SK-N-SH (cell line): ENCODE measurements around the gene PPP1R16B. TPM values are rescaled to one million over a fixed set of nuclear protein-coding genes. Genes with fewer than 3 reads are reported as not detected.

Experiments used
- CTCF ChIA-PET: fragments of 300-600, 350-600 bp; formaldehyde crosslinking; extraction: SDS; loops from one replicate; lab custom pipeline; 2021; lab: Yijun Ruan, JAX
- POLR2A ChIA-PET: fragments of 350-600 bp; sonication (Branson Sonifier 250); formaldehyde crosslinking; extraction: SDS; loops from one replicate; lab custom pipeline; 2020; ENCODE audit warnings: antibody characterized with exemption, inconsistent platforms; lab: Yijun Ruan, JAX
- DNase-seq: peaks from one replicate; pipeline ENCODE4 v3.0.0; 2012
- H2AFZ ChIP-seq: fragments of 200-600 bp; sonication (generic); 2 replicates; pipeline ENCODE4 v1.8.1; 2016; ENCODE audit warnings: antibody characterized with exemption, mild to moderate bottlenecking, low read depth
- H3F3A ChIP-seq: fragments of 200-600 bp; sonication (generic); replicated peaks from 2 replicates; pipeline ENCODE3; 2016; ENCODE audit warnings: antibody characterized with exemption, mild to moderate bottlenecking; ENCODE audit not compliant: insufficient read depth
- H3K27ac ChIP-seq, 2 experiments: fragments of 200-500 bp in 1 of 2; fragments of 200-600 bp in 1 of 2; sonication (Bioruptor generic) in 1 of 2; sonication (generic), shearing (Covaris generic) in 1 of 2; 2 replicates each; pipeline versions ENCODE4 v1.5.1 to v1.6.1; 2014 to 2016; ENCODE audit warnings: low read depth in 2 of 2, inconsistent platforms in 1 of 2, low read length in 1 of 2, mild to moderate bottlenecking in 1 of 2, mixed read lengths in 1 of 2
- H3K27me3 ChIP-seq: fragments of 200-600 bp; sonication (generic), shearing (Covaris generic); 2 replicates; pipeline ENCODE4 v1.6.1; 2016; ENCODE audit warnings: mixed run types; ENCODE audit not compliant: insufficient read depth
- H3K36me3 ChIP-seq, 2 experiments: fragments of 200-500 bp in 1 of 2; fragments of 200-600 bp in 1 of 2; sonication (Bioruptor generic) in 1 of 2; sonication (generic) in 1 of 2; replicated peaks in 1 of 2; 2 replicates each; pipeline versions ENCODE3 to v1.5.1; 2014 to 2016; ENCODE audit warnings: low read length in 1 of 2, mild to moderate bottlenecking in 1 of 2; ENCODE audit not compliant: insufficient read depth in 2 of 2, control insufficient read depth in 1 of 2
- H3K4me1 ChIP-seq, 2 experiments: fragments of 200-500 bp in 1 of 2; fragments of 200-600 bp in 1 of 2; sonication (Bioruptor generic) in 1 of 2; sonication (generic), shearing (Covaris generic) in 1 of 2; 2 replicates each; pipeline versions ENCODE4 v1.5.1 to v1.6.1; 2014 to 2016; ENCODE audit warnings: low read depth in 1 of 2, low read length in 1 of 2, mixed run types in 1 of 2; ENCODE audit not compliant: insufficient read depth in 2 of 2, control insufficient read depth in 1 of 2
- H3K4me2 ChIP-seq: fragments of 200-600 bp; sonication (generic), shearing (Covaris generic); 2 replicates; pipeline ENCODE4 v1.6.1; 2017; ENCODE audit warnings: mixed run types
- H3K4me3 ChIP-seq, 2 experiments: fragments of 200-500 bp in 1 of 2; fragments of 200-600 bp in 1 of 2; sonication (Bioruptor generic) in 1 of 2; sonication (generic), shearing (Covaris generic) in 1 of 2; 2 replicates each; pipeline versions ENCODE4 v1.5.1 to v1.8.1; 2014 to 2016; ENCODE audit warnings: low read depth in 2 of 2, inconsistent platforms in 1 of 2, low read length in 1 of 2, mild to moderate bottlenecking in 1 of 2, mixed read lengths in 1 of 2, moderate library complexity in 1 of 2
- H3K79me2 ChIP-seq: fragments of 200-600 bp; sonication (generic); 2 replicates; pipeline ENCODE4 v1.8.1; 2017; ENCODE audit warnings: mild to moderate bottlenecking; ENCODE audit not compliant: insufficient read depth
- H3K9ac ChIP-seq: fragments of 200-600 bp; sonication (generic); 2 replicates; pipeline ENCODE4 v1.6.1; 2017; ENCODE audit warnings: mixed run types
- H3K9me2 ChIP-seq: fragments of 200-600 bp; sonication (generic); 2 replicates; pipeline ENCODE4 v1.6.1; 2017; ENCODE audit warnings: mixed run types
- H3K9me3 ChIP-seq: fragments of 200-600 bp; sonication (generic); 2 replicates; pipeline ENCODE4 v1.6.1; 2017; ENCODE audit warnings: mixed run types, mild to moderate bottlenecking, moderate library complexity
- H4K20me1 ChIP-seq: fragments of 200-600 bp; sonication (generic); 2 replicates; pipeline ENCODE4 v1.6.1; 2017; ENCODE audit warnings: mild to moderate bottlenecking, mixed run types; ENCODE audit not compliant: insufficient read depth
- CHD2 ChIP-seq: fragments of 150-350 bp; IDR thresholded peaks from 2 replicates; pipeline ENCODE4 v1.6.1; 2018; ENCODE audit warnings: low read length; ENCODE audit not compliant: partially characterized antibody
- EP300 ChIP-seq, 2 experiments: IDR thresholded peaks; 2 replicates each; pipeline versions ENCODE4 v1.4.0 to v1.6.1; 2012; ENCODE audit warnings: borderline replicate concordance in 1 of 2, low read depth in 1 of 2, low read length in 1 of 2
- FOSL2 ChIP-seq: IDR thresholded peaks from 2 replicates; pipeline ENCODE4 v1.4.0; 2012; ENCODE audit warnings: low read depth, mild to moderate bottlenecking, moderate library complexity, borderline replicate concordance
- FOXM1 ChIP-seq: IDR thresholded peaks from 2 replicates; pipeline ENCODE4 v1.4.0; 2012; ENCODE audit warnings: low read depth, mild to moderate bottlenecking
- GATA2 ChIP-seq: sonication (generic); formaldehyde crosslinking; IDR thresholded peaks from 2 replicates; pipeline ENCODE4 v1.5.0; 2020; ENCODE audit warnings: mild to moderate bottlenecking, missing genetic modification reagents
- JUND ChIP-seq: IDR thresholded peaks from 2 replicates; pipeline ENCODE4 v1.4.0; 2012
- MEF2A ChIP-seq: IDR thresholded peaks from 2 replicates; pipeline ENCODE4 v1.4.0; 2012; ENCODE audit warnings: low read depth, borderline replicate concordance
- NRF1 ChIP-seq: IDR thresholded peaks from 2 replicates; pipeline ENCODE4 v1.6.1; 2012; ENCODE audit warnings: low read depth, mild to moderate bottlenecking, low read length
- RFX5 ChIP-seq: IDR thresholded peaks from 2 replicates; pipeline ENCODE4 v1.6.1; 2012; ENCODE audit warnings: mild to moderate bottlenecking, improper control_type of control experiment, low read length
- RXRA ChIP-seq: IDR thresholded peaks from 2 replicates; pipeline ENCODE4 v1.4.0; 2012; ENCODE audit warnings: low read depth, mild to moderate bottlenecking, borderline replicate concordance
- WGBS: methylation state at CpG from one replicate; pipeline ENCODE4 v1.1.6; 2017; ENCODE audit warnings: low lambda C conversion rate; 5-methylcytosine and 5-hydroxymethylcytosine counted together
- polyA plus RNA-seq, 3 experiments: library from polyadenylated mRNA; depleted of rRNA; stranded (reverse); fragments of >200 nt; gene quantifications; 2 replicates each; pipeline ENCODE4 v1.2.3, GENCODE V29; 2012
- TF ChIP-seq, protein P1 (sequence below): IDR thresholded peaks from 2 replicates; pipeline ENCODE4 v1.4.0; 2012; ENCODE audit warnings: low read depth
- TF ChIP-seq, protein P2 (sequence below): fragments of 200-600 bp; sonication (generic); IDR thresholded peaks from 2 replicates; pipeline ENCODE4 v1.6.1; 2017; ENCODE audit warnings: antibody characterized with exemption, mild to moderate bottlenecking, moderate library complexity
- TF ChIP-seq, protein P3 (sequence below): fragments of 150-350 bp; IDR thresholded peaks from 2 replicates; pipeline ENCODE4 v1.6.1; 2017; ENCODE audit warnings: antibody characterized with exemption, low read length, low read depth, borderline replicate concordance
- TF ChIP-seq, protein P4 (sequence below): IDR thresholded peaks from 2 replicates; pipeline ENCODE4; 2012

The PPP1R16B gene
- polyA plus RNA-seq, 1 of the 3 experiments (the other 2 are of a cell fraction), result 0.28 TPM

DNA sequence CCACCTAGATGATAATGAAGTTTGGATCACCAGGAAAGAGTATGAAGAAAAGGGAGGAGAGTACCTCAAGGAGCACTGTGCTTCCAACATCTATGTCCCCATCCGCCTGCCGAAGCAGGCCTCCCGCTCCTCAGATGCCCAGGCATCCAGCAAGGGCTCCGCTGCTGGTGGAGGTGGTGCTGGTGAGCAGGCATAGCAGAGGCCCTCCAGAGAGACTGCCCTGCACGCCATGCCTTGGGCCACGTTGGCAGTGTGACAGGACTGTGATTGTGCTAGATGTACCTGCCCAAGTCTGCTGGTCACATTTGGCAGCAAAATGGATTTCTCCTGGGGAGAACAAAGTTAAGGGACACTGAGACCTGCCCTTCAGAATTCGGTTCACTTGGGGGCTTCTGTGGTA is 33.9 kb upstream of the PPP1R16B start:
- TF ChIP-seq FOXM1 (no peak), MEF2A (no peak), RFX5 (no peak), NRF1 (no peak), FOSL2 (no peak)
- TF ChIP-seq, protein P1, sequence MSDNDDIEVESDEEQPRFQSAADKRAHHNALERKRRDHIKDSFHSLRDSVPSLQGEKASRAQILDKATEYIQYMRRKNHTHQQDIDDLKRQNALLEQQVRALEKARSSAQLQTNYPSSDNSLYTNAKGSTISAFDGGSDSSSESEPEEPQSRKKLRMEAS, result no peak
- TF ChIP-seq, protein P2, sequence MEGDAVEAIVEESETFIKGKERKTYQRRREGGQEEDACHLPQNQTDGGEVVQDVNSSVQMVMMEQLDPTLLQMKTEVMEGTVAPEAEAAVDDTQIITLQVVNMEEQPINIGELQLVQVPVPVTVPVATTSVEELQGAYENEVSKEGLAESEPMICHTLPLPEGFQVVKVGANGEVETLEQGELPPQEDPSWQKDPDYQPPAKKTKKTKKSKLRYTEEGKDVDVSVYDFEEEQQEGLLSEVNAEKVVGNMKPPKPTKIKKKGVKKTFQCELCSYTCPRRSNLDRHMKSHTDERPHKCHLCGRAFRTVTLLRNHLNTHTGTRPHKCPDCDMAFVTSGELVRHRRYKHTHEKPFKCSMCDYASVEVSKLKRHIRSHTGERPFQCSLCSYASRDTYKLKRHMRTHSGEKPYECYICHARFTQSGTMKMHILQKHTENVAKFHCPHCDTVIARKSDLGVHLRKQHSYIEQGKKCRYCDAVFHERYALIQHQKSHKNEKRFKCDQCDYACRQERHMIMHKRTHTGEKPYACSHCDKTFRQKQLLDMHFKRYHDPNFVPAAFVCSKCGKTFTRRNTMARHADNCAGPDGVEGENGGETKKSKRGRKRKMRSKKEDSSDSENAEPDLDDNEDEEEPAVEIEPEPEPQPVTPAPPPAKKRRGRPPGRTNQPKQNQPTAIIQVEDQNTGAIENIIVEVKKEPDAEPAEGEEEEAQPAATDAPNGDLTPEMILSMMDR, result no peak
- TF ChIP-seq, protein P3, sequence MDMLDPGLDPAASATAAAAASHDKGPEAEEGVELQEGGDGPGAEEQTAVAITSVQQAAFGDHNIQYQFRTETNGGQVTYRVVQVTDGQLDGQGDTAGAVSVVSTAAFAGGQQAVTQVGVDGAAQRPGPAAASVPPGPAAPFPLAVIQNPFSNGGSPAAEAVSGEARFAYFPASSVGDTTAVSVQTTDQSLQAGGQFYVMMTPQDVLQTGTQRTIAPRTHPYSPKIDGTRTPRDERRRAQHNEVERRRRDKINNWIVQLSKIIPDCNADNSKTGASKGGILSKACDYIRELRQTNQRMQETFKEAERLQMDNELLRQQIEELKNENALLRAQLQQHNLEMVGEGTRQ, result no peak
- TF ChIP-seq, protein P4, sequence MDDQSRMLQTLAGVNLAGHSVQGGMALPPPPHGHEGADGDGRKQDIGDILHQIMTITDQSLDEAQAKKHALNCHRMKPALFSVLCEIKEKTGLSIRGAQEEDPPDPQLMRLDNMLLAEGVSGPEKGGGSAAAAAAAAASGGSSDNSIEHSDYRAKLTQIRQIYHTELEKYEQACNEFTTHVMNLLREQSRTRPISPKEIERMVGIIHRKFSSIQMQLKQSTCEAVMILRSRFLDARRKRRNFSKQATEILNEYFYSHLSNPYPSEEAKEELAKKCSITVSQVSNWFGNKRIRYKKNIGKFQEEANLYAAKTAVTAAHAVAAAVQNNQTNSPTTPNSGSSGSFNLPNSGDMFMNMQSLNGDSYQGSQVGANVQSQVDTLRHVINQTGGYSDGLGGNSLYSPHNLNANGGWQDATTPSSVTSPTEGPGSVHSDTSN, result no peak
- TF ChIP-seq, all 33 proteins: peak for 0
- no peaks in the 10 kb centered on the region for H3F3A ChIP-seq

DNA sequence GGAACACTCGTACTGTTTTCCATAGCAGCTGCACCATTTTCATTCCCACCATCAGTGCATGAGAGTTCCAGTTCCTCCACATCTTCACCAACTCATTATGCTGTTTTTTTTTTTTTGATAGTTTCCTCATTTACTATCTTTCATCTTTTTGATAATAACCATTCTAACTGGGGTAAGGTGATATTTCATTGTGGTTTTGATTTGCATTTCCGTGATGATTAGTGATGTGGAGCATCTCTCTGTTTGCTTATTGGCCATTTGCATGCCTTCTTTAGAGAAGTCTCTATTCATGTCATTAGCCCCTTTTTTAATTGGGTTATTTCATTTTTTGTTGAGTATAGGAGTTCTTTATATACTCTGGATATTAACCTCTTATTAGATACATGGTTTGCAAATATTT is 31.3 kb upstream of the PPP1R16B start:
- Histone ChIP-seq H3K27ac (no peak overlapping the region), H3K9me2 (no peaks in the 10 kb centered on the region), H3K4me2 (no peak overlapping the region), H3K79me2 (no peaks in the 10 kb centered on the region), H4K20me1 (no peaks in the 10 kb centered on the region), H3K27me3 (no peaks in the 10 kb centered on the region), H3F3A (no peaks in the 10 kb centered on the region), H3K4me1 (no peaks in the 10 kb centered on the region), H3K9ac (no peak overlapping the region), H3K36me3 (peaks cover 27 to 45% of the 10 kb centered on the region in 2 experiments), H3K4me3 (no peak overlapping the region), H2AFZ (no peak overlapping the region), H3K9me3 (no peaks in the 10 kb centered on the region)
- DNase-seq, result no peak
- TF ChIP-seq EP300 (IDR thresholded peaks at IDR 0.05; ENCODE audit: borderline replicate concordance in 1 of 2, low read depth in 1 of 2, low read length in 1 of 2), result no peak
- TF ChIP-seq RXRA, result no peak
- TF ChIP-seq, protein P3, result no peak
- TF ChIP-seq GATA2 (CRISPR knock-in tag), result no peak
- TF ChIP-seq, protein P2, result no peak
- no peak for TF ChIP-seq CHD2
- no peak for TF ChIP-seq JUND
- CTCF ChIA-PET, result no interaction called here
- POLR2A ChIA-PET, result no interaction called here
- 86% methylated on average over 2 of the region's 2 CpGs for WGBS

More for the DNA sequence above, 33.9 kb upstream of the PPP1R16B start:
- Histone ChIP-seq H4K20me1 (no peaks in the 10 kb centered on the region), H3K9ac (no peak overlapping the region), H3K9me3 (no peaks in the 10 kb centered on the region), H3K79me2 (no peaks in the 10 kb centered on the region), H3K36me3 (peaks cover 35 to 70% of the 10 kb centered on the region in 2 experiments), H2AFZ (no peak overlapping the region), H3K27me3 (no peaks in the 10 kb centered on the region), H3K4me3 (no peak overlapping the region), H3K9me2 (no peaks in the 10 kb centered on the region), H3K4me1 (no peaks in the 10 kb centered on the region), H3K27ac (no peak overlapping the region), H3K4me2 (no peak overlapping the region)
- ChIA-PET CTCF (interaction anchor here (1.0 to 13.5 kb wide), 2 partner anchors 21 to 76 kb away, joined by 4 to 99 read pairs; partner anchors contain the start of gene ACTR5), POLR2A (no interaction called here)
- WGBS, result 90% methylated on average over 6 of the region's 7 CpGs
- DNase-seq, result no peak
